Measurements from ENCODE around the gene ABCE1. TPM values are rescaled to one million over a fixed set of nuclear protein-coding genes. Genes with fewer than 3 reads are reported as not detected.

The ABCE1 gene
- total RNA-seq, 1 experiment from 2014 or later = 100 TPM

DNA sequence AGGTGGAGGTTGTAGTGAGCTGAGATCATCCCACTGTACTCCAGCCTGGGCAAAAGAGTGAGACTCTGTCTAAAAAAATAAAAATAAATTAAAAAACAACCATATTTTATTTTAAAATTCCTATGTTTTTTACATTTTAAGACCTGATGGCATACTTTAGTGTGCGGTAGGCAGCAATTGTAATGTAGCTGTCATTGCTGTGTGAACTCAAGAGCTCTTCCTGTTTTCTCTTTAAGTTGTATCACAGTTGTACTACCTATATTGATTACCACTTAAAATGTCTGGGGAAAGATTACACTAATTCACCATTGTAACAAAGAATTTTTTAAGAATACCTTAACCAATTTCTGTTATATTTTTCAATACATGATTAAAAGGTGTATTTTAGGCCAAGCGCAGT lies 27.3 kb downstream of the ABCE1 start:
- no peaks in the 10 kb centered on the region for H3K27me3 ChIP-seq (replicated peaks; ENCODE audit: control insufficient read depth, insufficient read depth, low read length)
- peaks cover 64% of the 10 kb centered on the region for H3K36me3 Mint-ChIP-seq (ENCODE audit: insufficient read depth, unreplicated experiment)
- no peak overlapping the region for H3K4me3 Mint-ChIP-seq (ENCODE audit: unreplicated experiment)
- intact Hi-C loops (cut with micrococcal nuclease; ENCODE audit: unreplicated experiment) = no loop called here
- BruUV-seq (replicated peaks) = no TSS peak
- no peak overlapping the region for H3K4me3 ChIP-seq (ENCODE audit: low read depth, low read length)
- TF ChIP-seq CTCF (IDR thresholded peaks at IDR 0.05; ENCODE audit: insufficient read depth in 1 of 2, low read depth in 1 of 2, low read length in 1 of 2, severe bottlenecking in 1 of 2, unreplicated experiment in 1 of 2) = no peak
- H3K36me3 ChIP-seq (ENCODE audit: control insufficient read depth, insufficient read depth, low read length) = no peaks in the 10 kb centered on the region
- no peaks in the 10 kb centered on the region for H3K4me1 ChIP-seq
- H3K9me3 ChIP-seq = no peaks in the 10 kb centered on the region
- H3K9me3 Mint-ChIP-seq (ENCODE audit: unreplicated experiment) = no peaks in the 10 kb centered on the region
- CTCF ChIA-PET = no interaction called here
- no peak overlapping the region for H3K27ac Mint-ChIP-seq (ENCODE audit: unreplicated experiment)
- no peaks in the 10 kb centered on the region for H3K27me3 Mint-ChIP-seq (ENCODE audit: insufficient read depth, unreplicated experiment)
- DNase-seq = no peak
- POLR2A ChIA-PET = no interaction called here
- no peaks in the 10 kb centered on the region for H3K4me1 Mint-ChIP-seq (ENCODE audit: low read depth, unreplicated experiment)

GRCh38 chr4:145130130-145130529 lies 32.0 kb downstream of the ABCE1 start:
- POLR2A ChIA-PET = no interaction called here
- Histone ChIP-seq H3K4me3 (ENCODE audit: low read depth, low read length) (no peak overlapping the region), H3K4me1 (no peaks in the 10 kb centered on the region), H3K36me3 (ENCODE audit: control insufficient read depth, insufficient read depth, low read length) (no peaks in the 10 kb centered on the region), H3K27me3 (replicated peaks; ENCODE audit: control insufficient read depth, insufficient read depth, low read length) (no peaks in the 10 kb centered on the region), H3K9me3 (no peaks in the 10 kb centered on the region)
- no peak for DNase-seq
- Mint-ChIP-seq H3K36me3 (ENCODE audit: insufficient read depth, unreplicated experiment) (peaks cover 59% of the 10 kb centered on the region), H3K4me1 (ENCODE audit: low read depth, unreplicated experiment) (no peaks in the 10 kb centered on the region), H3K4me3 (ENCODE audit: unreplicated experiment) (no peak overlapping the region), H3K9me3 (ENCODE audit: unreplicated experiment) (no peaks in the 10 kb centered on the region), H3K27me3 (ENCODE audit: insufficient read depth, unreplicated experiment) (no peaks in the 10 kb centered on the region), H3K27ac (ENCODE audit: unreplicated experiment) (no peak overlapping the region)
- BruUV-seq (replicated peaks) = no TSS peak
- no peak for TF ChIP-seq CTCF (IDR thresholded peaks at IDR 0.05; ENCODE audit: insufficient read depth in 1 of 2, low read depth in 1 of 2, low read length in 1 of 2, severe bottlenecking in 1 of 2, unreplicated experiment in 1 of 2)
- intact Hi-C loops (cut with micrococcal nuclease; ENCODE audit: unreplicated experiment) = no loop called here
- CTCF ChIA-PET = no interaction called here

GRCh38 chr4:145130788-145131399 lies 32.8 kb downstream of the ABCE1 start:
- H3K36me3 Mint-ChIP-seq (ENCODE audit: insufficient read depth, unreplicated experiment) = peaks cover 56% of the 10 kb centered on the region
- intact Hi-C loops (cut with micrococcal nuclease; ENCODE audit: unreplicated experiment) = no loop called here
- H3K9me3 Mint-ChIP-seq (ENCODE audit: unreplicated experiment) = no peaks in the 10 kb centered on the region
- H3K4me3 Mint-ChIP-seq (ENCODE audit: unreplicated experiment) = no peak overlapping the region
- H3K9me3 ChIP-seq = no peaks in the 10 kb centered on the region
- no peak overlapping the region for H3K4me3 ChIP-seq (ENCODE audit: low read depth, low read length)
- DNase-seq = no peak
- H3K27me3 ChIP-seq (replicated peaks; ENCODE audit: control insufficient read depth, insufficient read depth, low read length) = no peaks in the 10 kb centered on the region
- ChIA-PET CTCF (no interaction called here), POLR2A (interaction anchor here (0.5 kb wide), 1 partner anchor 51 kb away, joined by 5 read pairs; no protein-coding TSS in a partner anchor)
- no TSS peak for BruUV-seq (replicated peaks)
- no peak overlapping the region for H3K27ac Mint-ChIP-seq (ENCODE audit: unreplicated experiment)
- H3K4me1 ChIP-seq = no peaks in the 10 kb centered on the region
- no peaks in the 10 kb centered on the region for H3K27me3 Mint-ChIP-seq (ENCODE audit: insufficient read depth, unreplicated experiment)
- no peak for TF ChIP-seq CTCF (IDR thresholded peaks at IDR 0.05; ENCODE audit: insufficient read depth in 1 of 2, low read depth in 1 of 2, low read length in 1 of 2, severe bottlenecking in 1 of 2, unreplicated experiment in 1 of 2)
- no peaks in the 10 kb centered on the region for H3K36me3 ChIP-seq (ENCODE audit: control insufficient read depth, insufficient read depth, low read length)
- H3K4me1 Mint-ChIP-seq (ENCODE audit: low read depth, unreplicated experiment) = no peaks in the 10 kb centered on the region

All from Caco-2 (cell line).